ENCODE measurements around the gene UCN.
"Not testable (repeated sequence)": the region's sequence is repeated elsewhere in the genome, so short reads cannot be mapped to it uniquely, and the experiment has no call there.

Gene UCN

GRCh38 chr2:27270131-27270530, 38.1 kb downstream of the UCN start:
- TF ChIP-seq CTCF (IDR thresholded peaks at IDR 0.05; ENCODE audit: low read depth, low read length), result no peak

GRCh38 chr2:27268296-27268695, 39.9 kb downstream of the UCN start:
- in situ Hi-C loops (cut with HindIII; ENCODE audit: low sequenced_read_pairs), result loop anchor here (25.0 kb wide), 1 partner anchor 156 kb away; the partner anchor contains the start of genes ABHD1 and CGREF1
- not testable (repeated sequence) for DNase-seq (ENCODE audit: low read depth, low spot score); H3K4me3 ChIP-seq (ENCODE audit: low read depth, low read length)

More at GRCh38 chr2:27270131-27270530, 38.1 kb downstream of the UCN start:
- in situ Hi-C loops (cut with HindIII; ENCODE audit: low sequenced_read_pairs), result loop anchor here (25.0 kb wide), 1 partner anchor 158 kb away; the partner anchor contains the start of genes ABHD1 and CGREF1
- no peak overlapping the region for H3K4me3 ChIP-seq (ENCODE audit: low read depth, low read length)
- no peak for DNase-seq (ENCODE audit: low read depth, low spot score)

- H3K4me3 ChIP-seq (ENCODE audit: low read depth, low read length), result no peak overlapping the region
- in situ Hi-C loops (cut with HindIII; ENCODE audit: low sequenced_read_pairs), result loop anchor here (25.0 kb wide), 1 partner anchor 153 kb away; the partner anchor contains the start of genes ABHD1 and CGREF1
- DNase-seq (ENCODE audit: low read depth, low spot score), result no peak
- no peak for TF ChIP-seq CTCF (IDR thresholded peaks at IDR 0.05; ENCODE audit: low read depth, low read length)
Observed at GRCh38 chr2:27265536-27265870, 42.7 kb downstream of the UCN start.

- H3K4me3 ChIP-seq (ENCODE audit: low read depth, low read length), result no peak overlapping the region
- DNase-seq (ENCODE audit: low read depth, low spot score), result peak; percentile 16
- TF ChIP-seq CTCF (IDR thresholded peaks at IDR 0.05; ENCODE audit: low read depth, low read length), result peak; percentile 56
- in situ Hi-C loops (cut with HindIII; ENCODE audit: low sequenced_read_pairs), result loop anchor here (25.0 kb wide), 1 partner anchor 153 kb away; the partner anchor contains the start of genes ABHD1 and CGREF1
Observed at GRCh38 chr2:27264753-27265535, 43.3 kb downstream of the UCN start.

GRCh38 chr2:27264253-27264752, 43.9 kb downstream of the UCN start:
- H3K4me3 ChIP-seq (ENCODE audit: low read depth, low read length), result no peak overlapping the region
- in situ Hi-C loops (cut with HindIII; ENCODE audit: low sequenced_read_pairs), result loop anchor here (25.0 kb wide), 1 partner anchor 152 kb away; the partner anchor contains the start of genes ABHD1 and CGREF1
- DNase-seq (ENCODE audit: low read depth, low spot score), result no peak
- TF ChIP-seq CTCF (IDR thresholded peaks at IDR 0.05; ENCODE audit: low read depth, low read length), result no peak

- H3K4me3 ChIP-seq (ENCODE audit: low read depth, low read length), result no peak overlapping the region
- no peak for DNase-seq (ENCODE audit: low read depth, low spot score)
- in situ Hi-C loops (cut with HindIII; ENCODE audit: low sequenced_read_pairs), result loop anchor here (25.0 kb wide), 1 partner anchor 151 kb away; the partner anchor contains the start of genes ABHD1 and CGREF1
- TF ChIP-seq CTCF (IDR thresholded peaks at IDR 0.05; ENCODE audit: low read depth, low read length), result no peak
Observed at GRCh38 chr2:27263287-27264252, 44.7 kb downstream of the UCN start.
